ENCODE data around the gene KMT2E.
"Not testable (repeated sequence)": the region's sequence is repeated elsewhere in the genome, so short reads cannot be mapped to it uniquely, and the experiment has no call there.

KMT2E gene

DNA sequence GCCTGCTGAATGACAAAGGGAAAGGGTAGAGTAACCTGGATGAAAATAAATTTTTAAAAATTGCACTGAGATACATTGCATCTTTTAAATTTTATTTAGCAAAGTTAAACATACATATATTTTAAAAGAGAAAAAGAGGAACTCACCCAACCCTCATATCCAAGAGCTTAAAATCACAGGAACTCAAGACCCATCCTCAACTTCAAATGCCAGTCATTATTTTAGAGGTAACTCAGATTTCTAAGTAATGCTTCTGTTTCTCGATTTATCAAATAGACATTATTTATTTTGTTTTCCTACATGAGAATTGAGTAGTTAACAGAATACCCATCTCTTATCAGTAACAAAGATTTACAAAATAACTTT is 32.4 kb upstream of the KMT2E start:
- no peak for FAIRE-seq
- DNase-seq (ENCODE audit: low spot score): no peak

GRCh38 chr7:104982308-104983075 is 31.5 kb upstream of the KMT2E start:
- no peak for FAIRE-seq
- no peak for DNase-seq (ENCODE audit: low spot score)

DNA sequence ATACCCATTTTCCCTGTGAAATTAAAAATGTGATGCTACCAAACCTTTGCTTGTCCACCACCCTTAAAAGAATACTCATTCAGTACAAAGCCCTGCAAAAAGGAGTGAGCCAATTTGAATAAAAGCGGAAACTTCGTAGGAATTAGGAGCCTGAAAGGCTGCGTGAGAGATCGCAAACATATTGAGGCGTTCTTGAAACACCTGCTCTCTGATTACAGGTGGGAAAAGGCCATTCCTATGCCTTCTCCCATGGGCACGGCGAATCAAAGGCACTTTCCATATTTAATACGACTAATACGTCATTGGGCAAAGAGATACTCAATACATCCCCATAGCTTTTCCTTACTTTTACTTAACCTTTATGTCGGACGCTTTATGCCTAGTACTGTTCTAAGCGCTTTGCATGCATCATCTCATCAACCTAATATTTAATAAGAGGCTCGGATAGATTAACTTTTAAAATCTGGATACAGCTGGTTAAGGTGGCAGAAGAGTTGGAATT is 30.9 kb upstream of the KMT2E start:
- FAIRE-seq (no peak), DNase-seq (ENCODE audit: low spot score) (no peak)

DNA sequence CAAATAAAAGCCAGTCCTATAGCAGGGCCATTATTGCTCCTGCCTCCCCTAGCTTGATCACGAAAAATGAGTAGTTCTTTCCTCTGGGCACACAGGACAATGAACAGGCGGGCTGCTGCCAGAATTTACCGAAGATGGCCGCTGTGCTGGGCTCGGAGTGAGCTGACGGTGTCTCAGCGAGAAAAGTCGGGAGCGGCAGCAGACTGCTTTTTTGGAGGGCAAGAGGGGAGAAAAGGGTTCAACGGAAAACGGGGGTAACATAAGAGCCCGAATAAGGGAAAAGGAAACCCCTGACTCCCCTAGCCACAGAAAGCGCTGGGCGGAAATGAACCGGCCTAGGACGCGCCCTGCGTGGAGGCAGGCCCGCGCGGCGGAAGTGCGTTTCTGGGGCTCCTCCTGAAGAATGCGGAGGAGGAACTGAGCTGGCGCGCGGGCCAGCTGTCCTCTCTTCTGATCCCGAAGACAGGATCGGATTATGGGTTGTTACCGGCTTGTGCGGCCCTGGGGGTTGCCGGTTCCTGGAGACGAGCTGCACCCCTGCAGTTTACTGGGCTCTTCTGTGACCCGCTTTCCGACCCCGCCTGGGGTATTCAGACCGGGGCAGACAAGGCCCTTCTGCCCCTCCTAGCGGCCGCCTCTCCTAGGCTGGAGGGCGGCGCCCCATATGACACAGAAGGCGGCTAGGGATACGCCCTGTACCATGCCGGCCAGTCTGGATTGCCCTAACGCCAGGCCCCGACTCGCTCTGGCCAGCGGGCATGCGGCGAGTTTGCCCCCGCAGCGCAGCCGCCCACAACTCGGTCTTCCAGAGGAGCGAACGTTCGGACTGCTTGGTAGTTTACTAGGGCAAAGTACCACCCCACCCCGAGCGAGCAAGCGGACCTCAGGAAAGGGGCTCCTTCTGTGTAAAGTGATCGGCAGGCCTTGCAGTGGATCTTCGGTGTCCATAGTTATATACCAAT is 30.1 kb upstream of the KMT2E start:
- FAIRE-seq (peak; percentile 47), DNase-seq (ENCODE audit: low spot score) (peak; percentile 86)

- DNase-seq (ENCODE audit: low spot score) (no peak), FAIRE-seq (no peak)
Measured at GRCh38 chr7:104984585-104985258, 29.3 kb upstream of the KMT2E start.

- FAIRE-seq: no peak
- DNase-seq (ENCODE audit: low spot score): no peak
Measured at GRCh38 chr7:104985259-104985617, 28.8 kb upstream of the KMT2E start.

GRCh38 chr7:104986628-104987259 is 27.3 kb upstream of the KMT2E start:
- DNase-seq (ENCODE audit: low spot score): no peak
- no peak for FAIRE-seq

DNA sequence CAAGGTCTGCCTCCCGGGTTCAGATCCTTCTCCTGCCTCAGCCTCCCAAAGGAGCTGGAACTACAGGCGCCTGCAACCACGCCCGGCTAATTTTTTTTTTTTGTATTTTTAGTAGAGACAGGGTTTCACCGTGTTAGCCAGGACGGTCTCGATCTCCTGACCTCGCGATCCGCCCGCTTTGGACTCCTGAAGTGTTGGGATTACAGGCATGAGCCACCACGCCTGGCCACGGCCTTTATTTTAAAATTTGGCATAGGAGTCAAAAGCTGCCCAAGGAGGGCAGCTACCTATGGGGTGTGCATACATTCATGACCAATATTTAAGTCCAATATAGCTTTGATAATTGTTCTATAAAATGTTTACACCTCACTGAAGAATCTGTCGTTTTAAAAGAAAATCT is 26.6 kb upstream of the KMT2E start:
- FAIRE-seq; DNase-seq (ENCODE audit: low spot score): not testable (repeated sequence)

GRCh38 chr7:104990983-104991382 is 23.0 kb upstream of the KMT2E start:
- DNase-seq (ENCODE audit: low spot score): no peak
- FAIRE-seq: no peak

- DNase-seq (ENCODE audit: low spot score): no peak
- no peak for FAIRE-seq
Measured at GRCh38 chr7:104992306-104992705, 21.7 kb upstream of the KMT2E start.

DNA sequence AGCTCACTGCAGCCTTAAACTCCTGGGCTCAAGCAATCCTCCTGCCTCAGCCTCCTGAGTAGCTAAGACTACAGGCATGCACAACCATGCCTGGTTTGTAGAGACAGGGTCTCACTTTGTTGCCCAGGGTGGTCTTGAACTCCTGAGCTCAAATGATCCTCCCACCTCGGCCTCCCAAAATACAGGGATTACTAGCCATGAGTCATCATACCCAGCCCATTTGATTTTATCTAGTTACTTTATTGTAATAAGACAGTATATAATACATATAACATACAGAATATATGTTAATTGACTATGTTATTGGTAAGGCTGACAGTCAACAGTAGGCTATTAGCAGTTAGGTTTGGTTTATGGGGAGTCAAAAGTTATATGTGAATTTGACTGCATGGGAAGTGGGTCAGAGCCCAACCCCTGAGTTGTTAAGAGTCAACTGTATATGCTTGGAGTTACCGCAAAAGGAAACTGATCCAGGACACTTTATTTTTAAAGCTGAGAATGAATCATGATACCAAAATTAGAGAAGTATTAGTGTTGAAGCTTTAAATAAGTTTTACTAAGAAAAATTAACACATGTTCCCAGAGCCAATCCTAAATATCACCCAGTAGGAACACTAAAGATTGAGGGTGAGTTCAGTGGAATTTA is 20.7 kb upstream of the KMT2E start:
- no peak for FAIRE-seq

DNA sequence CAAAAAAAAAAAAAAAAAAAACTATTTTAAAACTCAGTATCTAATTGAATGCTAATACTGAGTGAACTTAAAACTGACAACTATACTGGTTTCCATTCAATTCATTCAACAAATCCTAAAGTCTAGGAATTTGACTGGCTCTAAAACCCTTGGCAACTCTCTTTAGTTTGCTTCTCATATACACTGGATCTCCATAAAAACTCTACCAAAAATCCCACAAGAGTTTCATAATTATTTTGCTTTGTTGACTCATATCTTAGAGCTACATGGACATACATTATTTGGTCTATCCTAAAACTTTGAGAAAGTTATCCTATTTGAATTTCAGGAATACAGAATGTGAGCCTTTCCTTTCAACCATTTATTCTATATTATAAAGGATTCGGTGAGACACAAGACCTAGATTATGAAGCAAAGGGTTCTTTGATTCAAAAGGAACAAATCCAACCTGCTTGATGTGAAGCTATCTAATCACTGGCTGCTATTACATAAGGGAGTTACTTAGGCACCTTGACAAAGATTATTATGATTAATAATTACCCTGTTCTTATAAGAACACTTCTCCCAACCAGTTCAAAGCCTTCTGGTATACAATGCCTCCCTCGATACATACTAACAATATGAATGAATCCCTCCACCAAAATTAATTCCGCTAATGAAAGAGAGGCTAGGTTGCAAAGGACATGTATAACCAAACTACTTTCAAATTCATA is 15.8 kb upstream of the KMT2E start:
- DNase-seq (ENCODE audit: low spot score): no peak
- no peak for FAIRE-seq

More for the DNA sequence above, 20.7 kb upstream of the KMT2E start:
- DNase-seq (ENCODE audit: low spot score): no peak

DNA sequence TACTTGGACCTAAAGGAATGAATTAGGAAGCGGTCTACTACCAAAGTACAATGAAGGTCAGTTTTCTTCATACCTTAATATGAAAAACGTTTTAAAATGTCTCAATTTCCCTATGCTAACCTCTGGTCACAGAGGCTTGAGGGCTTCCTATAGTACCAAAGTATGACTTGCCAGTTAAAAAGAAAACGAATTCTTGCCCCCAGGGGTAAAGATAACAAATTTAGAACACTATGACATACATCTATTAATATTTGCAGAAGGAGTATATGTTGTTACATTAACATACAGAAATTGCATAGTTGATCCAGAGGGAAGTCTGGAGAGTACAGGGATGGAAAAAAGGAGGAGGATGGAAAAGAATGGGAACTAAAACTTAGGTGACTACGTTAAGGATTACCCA is 13.8 kb upstream of the KMT2E start:
- DNase-seq (ENCODE audit: low spot score): no peak
- no peak for FAIRE-seq

- DNase-seq (ENCODE audit: low spot score): no peak
Measured at GRCh38 chr7:105000927-105001336, 13.1 kb upstream of the KMT2E start.

GRCh38 chr7:105001652-105002184 is 12.3 kb upstream of the KMT2E start:
- no peak for DNase-seq (ENCODE audit: low spot score)
- no peak for FAIRE-seq

More at GRCh38 chr7:105000927-105001336, 13.1 kb upstream of the KMT2E start:
- no peak for FAIRE-seq

DNA sequence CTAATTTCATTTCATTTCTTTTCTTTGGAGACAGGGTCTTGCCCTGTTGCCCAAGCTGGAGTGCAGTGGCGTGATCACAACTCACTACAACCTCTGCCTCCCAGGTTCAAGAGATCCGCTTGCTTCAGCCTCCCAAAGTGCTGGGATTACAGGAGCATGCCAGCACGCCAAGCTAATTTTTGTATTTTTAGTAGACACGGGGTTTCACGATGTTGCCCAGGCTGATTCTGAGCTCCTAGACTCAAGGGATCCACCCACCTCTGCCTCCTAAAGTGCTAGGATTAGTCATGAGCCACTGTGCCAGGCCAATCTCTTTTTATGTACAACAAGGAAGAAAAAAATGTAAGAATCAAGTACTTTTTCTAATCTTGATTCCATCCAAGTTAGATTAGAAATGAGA is 10.7 kb upstream of the KMT2E start:
- DNase-seq (ENCODE audit: low spot score) (peak; percentile 63), FAIRE-seq (peak; percentile 87)

- no peak for DNase-seq (ENCODE audit: low spot score)
- no peak for FAIRE-seq
Measured at GRCh38 chr7:105003872-105004510, 10.0 kb upstream of the KMT2E start.

DNA sequence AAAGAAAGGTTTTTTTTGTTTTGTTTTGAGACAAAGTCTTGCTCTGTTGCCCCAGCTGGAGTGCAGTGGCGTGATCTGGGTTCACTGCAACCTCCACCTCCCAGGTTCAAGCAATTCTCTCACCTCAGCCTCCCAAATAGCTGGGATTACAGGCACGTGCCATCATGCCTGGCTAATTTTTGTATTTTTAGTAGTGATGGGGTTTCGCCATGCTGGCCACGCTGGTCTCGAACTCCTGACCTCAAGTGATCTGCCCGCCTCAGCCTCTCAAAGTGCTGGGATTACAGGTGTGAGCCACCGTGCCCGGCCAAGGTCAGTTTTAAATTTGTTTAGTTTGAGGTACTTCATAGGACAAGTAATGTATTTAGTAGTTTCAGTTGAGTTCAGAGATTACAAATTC is 9.0 kb upstream of the KMT2E start:
- not testable (repeated sequence) for FAIRE-seq; DNase-seq (ENCODE audit: low spot score)

- DNase-seq (ENCODE audit: low spot score); FAIRE-seq: not testable (repeated sequence)
Measured at GRCh38 chr7:105005486-105005885, 8.5 kb upstream of the KMT2E start.

All from RCC 7860 (cell line).